NCI-H774 (cell line): ENCODE results near the gene SMCO1.
"Not testable (repeated sequence)": the region's sequence is repeated elsewhere in the genome, so short reads cannot be mapped to it uniquely, and the experiment has no call there.

Experiments used
- DNase-seq: peaks from one replicate; lab custom pipeline; 2025; lab: John Stamatoyannopoulos, UW

SMCO1 gene

DNA sequence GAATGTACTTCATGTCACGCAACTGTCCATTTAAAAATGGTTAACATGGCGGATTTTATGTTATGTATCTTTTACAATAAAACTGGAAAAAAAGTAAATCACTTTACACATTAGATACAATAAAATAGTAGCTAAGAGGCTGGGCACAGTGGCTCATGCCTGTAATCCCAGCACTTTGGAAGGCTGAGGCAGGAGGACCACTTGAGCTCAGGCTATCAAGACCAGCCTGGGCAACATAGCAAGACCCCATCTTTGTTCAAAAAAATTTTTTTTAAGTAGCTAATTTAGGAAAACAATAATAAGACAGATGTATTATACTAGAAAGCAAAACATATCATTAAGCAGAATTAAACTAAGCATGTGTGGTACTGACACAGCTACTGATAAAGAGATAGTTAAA is 23.1 kb downstream of the SMCO1 start:
- DNase-seq, result no peak

DNA sequence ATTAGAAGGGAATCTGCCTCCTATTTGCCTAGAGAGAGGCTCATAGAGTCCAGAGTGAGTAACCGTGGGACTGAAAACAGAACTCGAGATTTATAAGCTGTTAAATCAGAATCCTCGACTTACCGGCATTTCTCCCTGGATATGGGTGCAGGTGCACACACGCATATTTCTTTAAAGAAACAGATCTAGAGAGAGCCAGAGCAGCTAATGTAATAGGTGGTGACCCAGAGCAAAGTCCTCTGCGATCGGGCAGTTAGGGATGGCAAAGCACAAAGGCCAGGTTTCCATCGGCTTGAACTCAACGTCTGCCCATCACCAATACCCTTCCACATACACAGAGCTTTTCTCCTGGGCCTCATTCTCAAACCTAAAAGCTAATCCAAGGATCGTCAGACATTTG is 25.4 kb downstream of the SMCO1 start:
- no peak for DNase-seq

DNA sequence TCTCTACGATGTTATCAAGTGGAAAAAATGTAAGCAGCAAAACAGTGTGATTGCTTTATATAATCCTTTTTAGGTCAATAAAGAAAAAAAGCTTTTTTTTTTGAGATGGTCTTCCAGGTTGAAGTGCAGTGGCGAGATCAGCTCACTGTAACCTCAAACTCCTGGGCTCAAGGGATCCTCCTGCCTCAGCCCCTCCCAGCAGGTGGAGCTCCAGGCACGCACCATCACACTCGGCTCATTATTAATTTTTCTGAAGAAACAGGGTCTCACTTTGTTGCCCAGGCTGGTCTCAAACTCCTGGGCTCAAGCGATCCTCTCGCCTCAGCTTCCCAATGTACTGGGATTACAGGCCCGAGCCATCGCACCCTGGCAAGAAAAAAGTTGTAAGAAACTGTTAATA is 28.9 kb downstream of the SMCO1 start:
- no peak for DNase-seq

DNA sequence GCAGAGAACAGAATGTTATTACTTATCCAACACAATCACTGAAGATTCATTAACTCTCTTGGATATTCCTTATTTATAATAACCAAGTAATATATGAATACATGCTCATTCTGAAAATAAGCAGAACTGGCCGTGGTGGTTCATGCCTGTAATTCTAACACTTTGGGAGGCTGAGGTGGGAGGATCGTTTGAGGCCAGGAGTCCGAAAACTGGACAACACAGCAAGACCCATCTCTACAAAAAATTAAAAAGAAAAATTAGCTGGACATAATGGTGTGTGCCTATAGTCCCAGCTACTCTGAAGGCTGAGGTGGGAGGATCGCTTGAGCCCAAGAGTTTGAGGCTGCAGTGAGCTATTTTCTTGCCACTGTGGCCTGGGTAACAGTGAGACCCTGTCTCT is 37.5 kb downstream of the SMCO1 start:
- no peak for DNase-seq

DNA sequence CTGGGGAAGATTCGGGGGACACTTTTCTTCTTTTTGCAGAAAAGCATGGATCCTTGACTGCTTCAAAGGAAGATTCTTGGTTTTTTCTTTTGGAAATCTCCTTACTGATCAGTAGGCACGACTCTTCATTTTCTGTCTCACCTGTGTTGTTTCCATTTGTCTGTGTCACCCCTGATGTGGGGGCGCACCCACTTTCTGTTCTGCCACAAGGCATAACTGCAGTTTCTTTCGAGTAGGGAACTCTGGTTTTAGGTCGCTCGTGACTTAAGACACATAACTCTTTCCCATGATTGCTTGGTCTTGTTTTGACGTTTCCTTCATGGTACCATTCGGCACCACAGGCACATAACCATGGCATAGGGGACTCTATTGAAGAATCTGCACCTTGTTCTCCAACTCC is 42.9 kb downstream of the SMCO1 start:
- DNase-seq, result no peak

DNA sequence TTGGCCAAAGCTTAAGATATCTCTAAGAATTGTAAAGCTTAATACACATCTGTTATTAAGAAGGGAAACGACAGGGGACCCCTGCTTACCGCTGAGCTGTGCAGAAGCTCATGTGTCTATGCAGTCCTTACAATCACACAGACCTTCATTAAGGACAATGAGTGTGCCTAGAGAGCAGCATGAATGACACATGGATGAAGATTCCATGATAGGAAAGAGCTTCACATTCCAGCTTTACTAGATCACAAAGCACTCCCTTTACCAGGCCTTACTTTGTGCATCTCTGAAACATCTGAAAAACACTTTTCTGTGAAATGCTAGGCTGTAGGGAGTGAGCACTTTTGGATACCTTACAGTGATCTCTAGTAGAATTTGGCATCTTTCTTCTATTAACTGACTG is 43.6 kb downstream of the SMCO1 start:
- DNase-seq, result no peak

DNA sequence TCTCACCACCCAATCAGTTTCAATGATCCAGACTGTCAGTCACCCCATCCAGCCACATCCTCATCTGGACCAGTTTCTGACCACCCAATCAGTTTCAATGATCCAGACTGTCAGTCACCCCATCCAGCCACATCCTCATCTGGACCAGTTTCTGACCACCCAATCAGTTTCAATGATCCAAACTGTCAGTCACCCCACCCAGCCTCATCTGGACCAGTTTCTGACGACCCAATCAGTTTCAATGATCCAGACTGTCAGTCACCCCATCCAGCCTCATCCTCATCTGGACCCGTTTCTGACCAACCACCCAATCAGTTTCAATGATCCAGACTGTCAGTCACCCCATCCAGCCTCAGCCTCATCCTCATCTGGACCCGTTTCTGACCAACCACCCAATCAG is 45.0 kb downstream of the SMCO1 start:
- not testable (repeated sequence) for DNase-seq

DNA sequence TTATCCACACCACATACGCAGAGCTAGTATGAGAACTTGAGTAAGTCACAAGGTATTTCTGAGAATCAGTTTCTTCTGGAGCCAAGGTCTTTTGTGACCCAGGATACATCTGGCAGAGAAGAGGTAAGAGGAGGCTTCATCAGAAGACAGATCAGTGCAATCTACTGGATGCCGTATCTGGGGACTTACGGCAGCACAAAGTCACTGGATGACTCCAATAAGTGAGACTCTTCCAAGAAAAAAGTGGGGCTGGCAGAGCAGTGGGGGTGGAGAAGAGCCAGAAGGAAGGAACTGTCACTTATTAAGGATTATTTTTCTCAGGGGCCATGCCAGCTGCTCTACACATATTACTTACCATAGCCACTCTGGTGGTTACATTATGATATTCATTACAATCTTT is 51.3 kb downstream of the SMCO1 start:
- DNase-seq, result no peak

DNA sequence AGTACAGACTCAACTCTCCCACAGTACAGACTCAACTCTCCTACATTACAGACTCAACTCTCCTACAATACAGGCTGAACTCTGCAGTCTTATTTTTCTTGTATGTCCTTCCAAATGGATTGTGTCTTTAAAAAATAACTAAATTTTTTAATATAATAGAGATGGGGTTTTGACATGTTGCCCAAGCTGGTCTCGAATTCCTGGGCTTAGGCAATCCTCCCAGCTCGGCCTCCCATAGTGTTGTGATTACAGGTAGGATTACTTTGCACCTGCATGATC is 51.7 kb downstream of the SMCO1 start:
- DNase-seq, result no peak

DNA sequence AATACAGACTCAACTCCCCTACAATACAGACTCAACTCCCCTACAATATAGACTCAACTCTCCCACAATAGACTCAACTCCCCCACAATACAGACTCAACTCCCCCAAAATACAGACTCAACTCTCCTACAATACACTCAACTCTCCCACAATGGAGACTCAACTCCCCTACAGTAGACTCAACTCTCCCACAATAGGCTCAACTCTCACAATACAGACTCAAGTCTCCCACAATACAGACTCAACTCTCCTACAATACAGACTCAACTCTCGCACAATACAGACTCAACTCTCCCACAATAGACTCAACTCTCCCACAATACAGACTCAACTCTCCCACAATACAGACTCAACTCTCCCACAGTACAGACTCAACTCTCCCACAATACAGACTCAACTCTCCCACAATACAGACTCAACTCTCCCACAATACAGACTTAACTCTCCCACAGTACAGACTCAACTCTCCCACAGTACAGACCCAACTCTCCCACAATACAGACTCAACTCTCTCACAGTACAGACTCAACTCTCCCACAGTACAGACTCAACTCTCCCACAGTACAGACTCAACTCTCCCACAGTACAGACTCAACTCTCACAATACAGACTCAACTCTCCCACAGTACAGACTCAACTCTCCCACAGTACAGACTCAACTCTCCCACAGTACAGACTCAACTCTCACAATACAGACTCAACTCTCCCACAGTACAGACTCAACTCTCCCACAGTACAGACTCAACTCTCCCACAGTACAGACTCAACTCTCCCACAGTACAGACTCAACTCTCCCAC is 52.3 kb downstream of the SMCO1 start:
- not testable (repeated sequence) for DNase-seq

DNA sequence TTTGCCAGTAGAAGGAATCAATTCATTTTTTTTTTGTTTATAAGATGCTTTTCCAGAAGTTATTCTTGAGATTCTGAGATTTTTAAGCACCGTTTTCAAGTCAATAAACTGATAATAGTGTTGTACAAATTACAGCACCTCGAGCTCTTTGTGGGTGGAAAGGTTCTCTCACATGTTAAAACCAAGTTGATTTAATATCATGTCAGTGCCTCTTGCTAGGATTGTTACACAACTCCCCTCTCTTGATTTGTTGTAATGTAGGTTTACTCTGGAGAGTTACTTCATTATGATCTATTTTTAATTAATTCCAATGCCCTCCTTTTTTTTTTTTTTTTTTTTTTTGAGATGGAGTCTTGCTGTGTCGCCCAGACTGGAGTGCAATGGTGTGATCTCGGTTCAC is 57.1 kb downstream of the SMCO1 start:
- DNase-seq, result no peak

DNA sequence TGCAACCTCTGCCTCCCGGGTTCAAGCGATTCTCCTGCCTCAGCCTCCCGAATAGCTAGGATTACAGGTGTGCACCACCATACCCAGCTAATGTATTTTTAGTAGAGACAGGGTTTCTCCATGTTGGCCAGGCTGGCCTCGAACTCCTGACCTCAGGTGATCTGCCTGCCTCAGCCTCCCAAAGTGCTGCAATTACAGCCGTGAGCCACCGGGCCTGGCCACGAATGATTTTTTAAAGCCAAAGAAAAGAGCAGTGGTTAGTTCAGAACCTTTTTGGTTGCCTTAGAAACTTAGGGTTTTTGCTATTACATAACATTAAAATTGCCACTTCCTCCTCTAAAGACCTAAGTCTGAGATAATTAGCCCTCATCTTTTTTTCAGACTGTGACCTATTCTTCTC is 57.7 kb downstream of the SMCO1 start:
- DNase-seq, result not testable (repeated sequence)
